ENCODE data around the gene ADGRG3. TPM values are rescaled to one million over a fixed set of nuclear protein-coding genes. Genes with fewer than 3 reads are reported as not detected.
"Not testable (repeated sequence)": the region's sequence is repeated elsewhere in the genome, so short reads cannot be mapped to it uniquely, and the experiment has no call there.

Gene ADGRG3
- total RNA-seq, 4 donors from 2014 or later: 1.0 to 3.2 (median 2.5) TPM; not detected in 1

DNA sequence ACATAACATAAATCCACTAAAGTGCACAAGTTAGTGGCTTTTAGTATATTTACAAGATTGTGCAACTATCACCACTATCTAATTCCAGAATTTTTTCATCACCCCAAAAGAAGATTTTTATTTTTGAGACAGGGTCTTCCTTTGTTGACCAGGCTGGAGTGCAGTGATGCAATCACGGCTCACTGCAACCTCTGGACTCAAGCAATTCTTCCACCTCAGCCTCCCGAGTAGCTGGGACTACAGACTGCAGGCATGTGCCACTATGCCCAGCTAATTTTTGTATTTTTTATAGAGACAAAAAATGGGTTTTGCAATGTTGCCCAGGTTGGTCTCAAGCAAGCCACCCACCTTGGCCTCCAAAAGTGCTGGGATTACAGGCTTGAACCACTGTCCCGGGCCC is 41.6 kb downstream of the ADGRG3 start:
- Histone ChIP-seq H3K36me3 (no peaks in the 10 kb centered on the region), H3K27me3 (no peaks in the 10 kb centered on the region), H3K9me3 (no peaks in the 10 kb centered on the region), H3K4me3 (no peak overlapping the region), H3K27ac (no peak overlapping the region), H3K4me1 (no peaks in the 10 kb centered on the region)
- TF ChIP-seq, protein P1, sequence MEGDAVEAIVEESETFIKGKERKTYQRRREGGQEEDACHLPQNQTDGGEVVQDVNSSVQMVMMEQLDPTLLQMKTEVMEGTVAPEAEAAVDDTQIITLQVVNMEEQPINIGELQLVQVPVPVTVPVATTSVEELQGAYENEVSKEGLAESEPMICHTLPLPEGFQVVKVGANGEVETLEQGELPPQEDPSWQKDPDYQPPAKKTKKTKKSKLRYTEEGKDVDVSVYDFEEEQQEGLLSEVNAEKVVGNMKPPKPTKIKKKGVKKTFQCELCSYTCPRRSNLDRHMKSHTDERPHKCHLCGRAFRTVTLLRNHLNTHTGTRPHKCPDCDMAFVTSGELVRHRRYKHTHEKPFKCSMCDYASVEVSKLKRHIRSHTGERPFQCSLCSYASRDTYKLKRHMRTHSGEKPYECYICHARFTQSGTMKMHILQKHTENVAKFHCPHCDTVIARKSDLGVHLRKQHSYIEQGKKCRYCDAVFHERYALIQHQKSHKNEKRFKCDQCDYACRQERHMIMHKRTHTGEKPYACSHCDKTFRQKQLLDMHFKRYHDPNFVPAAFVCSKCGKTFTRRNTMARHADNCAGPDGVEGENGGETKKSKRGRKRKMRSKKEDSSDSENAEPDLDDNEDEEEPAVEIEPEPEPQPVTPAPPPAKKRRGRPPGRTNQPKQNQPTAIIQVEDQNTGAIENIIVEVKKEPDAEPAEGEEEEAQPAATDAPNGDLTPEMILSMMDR (IDR thresholded peaks at IDR 0.05): no peak
- no peak for TF ChIP-seq POLR2A (IDR thresholded peaks at IDR 0.05)
- DNase-seq: no peak
- intact Hi-C loops (cut with DNase I; ENCODE audit: low total_unique reads): no loop called here

DNA sequence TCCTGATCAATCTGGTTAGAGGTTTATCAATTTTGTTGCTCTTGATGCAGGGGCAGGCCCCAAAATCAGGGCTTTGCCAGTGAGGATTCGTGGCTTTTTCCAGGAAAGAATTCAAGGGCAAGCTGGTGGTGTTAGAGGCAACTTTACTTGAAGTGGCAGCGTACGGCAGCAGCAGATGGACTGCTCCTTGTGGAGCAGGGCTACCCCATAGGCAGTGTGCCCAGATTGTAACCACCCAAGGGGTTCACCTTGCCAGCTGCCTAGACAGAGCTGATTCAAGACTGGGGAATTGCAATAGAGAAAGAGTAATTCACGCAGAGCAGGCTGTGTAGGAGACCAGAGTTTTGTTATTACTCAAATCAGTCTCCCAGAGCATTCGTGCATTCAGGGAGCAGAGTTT is 43.2 kb downstream of the ADGRG3 start:
- H3K4me1 ChIP-seq: no peaks in the 10 kb centered on the region
- intact Hi-C loops (cut with DNase I; ENCODE audit: low total_unique reads): no loop called here
- H3K4me3 ChIP-seq: no peak overlapping the region
- no peaks in the 10 kb centered on the region for H3K27me3 ChIP-seq
- TF ChIP-seq POLR2A (IDR thresholded peaks at IDR 0.05): no peak
- TF ChIP-seq, protein P1 (IDR thresholded peaks at IDR 0.05): no peak
- no peaks in the 10 kb centered on the region for H3K36me3 ChIP-seq
- DNase-seq: no peak
- H3K27ac ChIP-seq: no peak overlapping the region
- H3K9me3 ChIP-seq: no peaks in the 10 kb centered on the region

DNA sequence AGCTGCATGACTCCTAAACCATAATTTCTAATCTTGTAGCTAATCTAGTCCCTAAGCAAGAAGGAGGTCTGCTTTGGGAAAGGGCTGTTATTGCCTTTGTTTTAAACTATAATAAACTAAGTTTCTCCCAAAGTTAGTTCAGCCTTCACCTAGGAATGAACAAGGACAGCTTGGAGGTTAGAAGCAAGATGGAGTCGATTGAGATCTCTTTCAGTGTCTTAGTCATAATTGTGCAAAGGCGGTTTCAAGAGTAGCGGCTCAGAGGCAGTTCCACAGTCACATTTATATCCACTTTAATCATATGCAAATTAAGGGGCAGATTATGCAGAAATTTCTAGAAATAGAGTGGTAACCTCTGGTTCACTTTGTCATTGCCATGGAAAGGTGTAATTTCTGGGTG is 43.9 kb downstream of the ADGRG3 start:
- no peaks in the 10 kb centered on the region for H3K9me3 ChIP-seq
- no peak overlapping the region for H3K4me3 ChIP-seq
- TF ChIP-seq, protein P1 (IDR thresholded peaks at IDR 0.05): no peak
- TF ChIP-seq POLR2A (IDR thresholded peaks at IDR 0.05): no peak
- no peaks in the 10 kb centered on the region for H3K27me3 ChIP-seq
- H3K27ac ChIP-seq: no peak overlapping the region
- H3K4me1 ChIP-seq: no peaks in the 10 kb centered on the region
- no peak for DNase-seq
- no peaks in the 10 kb centered on the region for H3K36me3 ChIP-seq
- intact Hi-C loops (cut with DNase I; ENCODE audit: low total_unique reads): no loop called here

DNA sequence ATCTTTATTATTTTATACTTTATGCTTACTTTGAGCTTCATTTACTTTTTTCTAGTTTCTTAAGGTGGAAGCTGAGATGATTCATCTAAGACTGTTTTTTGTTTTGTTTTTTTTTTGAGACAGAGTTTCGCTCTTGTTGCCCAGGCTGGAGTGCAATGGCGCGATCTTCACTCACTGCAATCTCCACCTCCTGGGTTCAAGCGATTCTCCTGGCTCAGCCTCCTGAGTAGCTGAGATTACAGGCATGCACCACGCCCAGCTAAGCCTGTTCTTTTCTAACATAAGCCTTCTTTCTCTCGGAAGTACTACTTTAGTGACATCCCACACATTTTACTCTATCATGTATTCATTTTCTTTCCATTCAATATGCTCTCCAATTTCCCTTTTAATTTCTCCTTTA is 44.5 kb downstream of the ADGRG3 start:
- intact Hi-C loops (cut with DNase I; ENCODE audit: low total_unique reads); H3K4me3 ChIP-seq; H3K36me3 ChIP-seq; DNase-seq; H3K27me3 ChIP-seq; H3K27ac ChIP-seq; H3K9me3 ChIP-seq; H3K4me1 ChIP-seq: not testable (repeated sequence)

DNA sequence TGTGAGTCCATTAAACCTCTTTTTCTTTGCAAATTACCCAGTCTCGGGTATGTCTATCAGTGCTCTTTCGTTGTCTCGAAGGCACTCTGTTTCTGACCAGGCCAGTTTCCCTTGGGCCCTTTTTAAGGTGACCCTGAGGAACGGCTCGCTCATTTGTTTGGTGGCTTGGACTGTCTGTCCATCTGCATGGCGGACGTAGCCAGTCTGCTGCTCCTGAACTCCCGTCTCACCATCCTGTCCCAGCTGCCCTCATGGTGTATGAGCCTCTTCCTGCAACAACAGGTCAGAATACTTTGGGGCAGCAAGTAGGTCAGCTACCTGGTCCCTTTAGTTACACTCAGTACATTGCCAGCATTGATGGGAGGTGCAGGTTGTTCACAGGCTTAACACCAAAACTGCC is 45.5 kb downstream of the ADGRG3 start:
- Histone ChIP-seq H3K27me3 (no peaks in the 10 kb centered on the region), H3K9me3 (no peaks in the 10 kb centered on the region), H3K4me3 (no peak overlapping the region), H3K4me1 (no peaks in the 10 kb centered on the region), H3K27ac (no peak overlapping the region), H3K36me3 (no peaks in the 10 kb centered on the region)
- TF ChIP-seq, protein P1 (IDR thresholded peaks at IDR 0.05): no peak
- TF ChIP-seq POLR2A (IDR thresholded peaks at IDR 0.05): no peak
- intact Hi-C loops (cut with DNase I; ENCODE audit: low total_unique reads): no loop called here
- DNase-seq: no peak

DNA sequence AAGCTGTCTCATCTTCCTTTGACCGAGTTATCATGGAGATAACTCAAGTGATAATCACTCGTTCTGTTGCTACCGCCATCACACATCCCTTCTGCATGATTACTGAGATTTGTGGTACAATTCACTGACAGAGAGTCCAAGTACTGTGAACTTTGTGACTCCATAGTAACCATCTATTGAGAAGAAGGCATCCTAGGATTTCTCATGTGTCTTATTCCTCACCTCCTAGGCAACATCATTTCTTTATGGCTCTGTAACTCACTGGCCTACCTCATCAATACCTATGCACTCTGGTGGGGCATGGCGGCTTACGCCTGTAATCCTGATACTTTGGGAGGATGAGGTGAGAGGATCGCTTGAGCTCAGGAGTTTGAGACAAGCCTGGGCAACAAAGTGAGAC is 45.9 kb downstream of the ADGRG3 start:
- no peak overlapping the region for H3K27ac ChIP-seq
- H3K4me3 ChIP-seq: no peak overlapping the region
- H3K4me1 ChIP-seq: no peaks in the 10 kb centered on the region
- H3K9me3 ChIP-seq: no peaks in the 10 kb centered on the region
- intact Hi-C loops (cut with DNase I; ENCODE audit: low total_unique reads): no loop called here
- H3K36me3 ChIP-seq: no peaks in the 10 kb centered on the region
- no peaks in the 10 kb centered on the region for H3K27me3 ChIP-seq
- no peak for DNase-seq
- no peak for TF ChIP-seq POLR2A (IDR thresholded peaks at IDR 0.05)
- TF ChIP-seq, protein P1 (IDR thresholded peaks at IDR 0.05): no peak
